ENCODE measurements around the gene U2AF2.

GRCh38 chr19:55650126-55650557 is 4.7 kb upstream of the U2AF2 start:
- TF ChIP-seq CTCF (IDR thresholded peaks at IDR 0.05) = no peak
- TF ChIP-seq POLR2A (IDR thresholded peaks at IDR 0.05) = no peak

Data from lower leg skin (tissue), 3 donors.